ENCODE results near the gene DTNB. TPM values are rescaled to one million over a fixed set of nuclear protein-coding genes. Genes with fewer than 3 reads are reported as not detected.

Gene DTNB
- total and polyA plus RNA-seq, 8 donors = 10.5 to 70.0 (median 33.7) TPM

GRCh38 chr2:25374827-25375226 lies 298.6 kb downstream of the DTNB start:
- no peaks in the 10 kb centered on the region for H3K36me3 ChIP-seq
- H3K9me3 ChIP-seq = no peaks in the 10 kb centered on the region
- no peaks in the 10 kb centered on the region for H3K27me3 ChIP-seq
- no peak overlapping the region for H3K27ac ChIP-seq
- TF ChIP-seq POLR2A (IDR thresholded peaks at IDR 0.05) = no peak
- TF ChIP-seq, protein P1, sequence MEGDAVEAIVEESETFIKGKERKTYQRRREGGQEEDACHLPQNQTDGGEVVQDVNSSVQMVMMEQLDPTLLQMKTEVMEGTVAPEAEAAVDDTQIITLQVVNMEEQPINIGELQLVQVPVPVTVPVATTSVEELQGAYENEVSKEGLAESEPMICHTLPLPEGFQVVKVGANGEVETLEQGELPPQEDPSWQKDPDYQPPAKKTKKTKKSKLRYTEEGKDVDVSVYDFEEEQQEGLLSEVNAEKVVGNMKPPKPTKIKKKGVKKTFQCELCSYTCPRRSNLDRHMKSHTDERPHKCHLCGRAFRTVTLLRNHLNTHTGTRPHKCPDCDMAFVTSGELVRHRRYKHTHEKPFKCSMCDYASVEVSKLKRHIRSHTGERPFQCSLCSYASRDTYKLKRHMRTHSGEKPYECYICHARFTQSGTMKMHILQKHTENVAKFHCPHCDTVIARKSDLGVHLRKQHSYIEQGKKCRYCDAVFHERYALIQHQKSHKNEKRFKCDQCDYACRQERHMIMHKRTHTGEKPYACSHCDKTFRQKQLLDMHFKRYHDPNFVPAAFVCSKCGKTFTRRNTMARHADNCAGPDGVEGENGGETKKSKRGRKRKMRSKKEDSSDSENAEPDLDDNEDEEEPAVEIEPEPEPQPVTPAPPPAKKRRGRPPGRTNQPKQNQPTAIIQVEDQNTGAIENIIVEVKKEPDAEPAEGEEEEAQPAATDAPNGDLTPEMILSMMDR (IDR thresholded peaks at IDR 0.05) = no peak
- TF ChIP-seq EP300 (IDR thresholded peaks at IDR 0.05) = no peak
- no peak for TF ChIP-seq POLR2AphosphoS5 (IDR thresholded peaks at IDR 0.05)
- 86 to 98% (median 94%) methylated on average over 5 of the region's 5 CpGs for WGBS, 5 donors
- H3K4me1 ChIP-seq = peaks cover 18 to 47% (median 27%) of the 10 kb centered on the region in 4 donors
- intact Hi-C loops (cut with DNase I; ENCODE audit: low total_unique reads) = loop anchor here (10.0 kb wide), 1 partner anchor 150 kb away; no protein-coding TSS in a partner anchor
- H3K4me3 ChIP-seq = no peak overlapping the region
- DNase-seq = no peak

DNA sequence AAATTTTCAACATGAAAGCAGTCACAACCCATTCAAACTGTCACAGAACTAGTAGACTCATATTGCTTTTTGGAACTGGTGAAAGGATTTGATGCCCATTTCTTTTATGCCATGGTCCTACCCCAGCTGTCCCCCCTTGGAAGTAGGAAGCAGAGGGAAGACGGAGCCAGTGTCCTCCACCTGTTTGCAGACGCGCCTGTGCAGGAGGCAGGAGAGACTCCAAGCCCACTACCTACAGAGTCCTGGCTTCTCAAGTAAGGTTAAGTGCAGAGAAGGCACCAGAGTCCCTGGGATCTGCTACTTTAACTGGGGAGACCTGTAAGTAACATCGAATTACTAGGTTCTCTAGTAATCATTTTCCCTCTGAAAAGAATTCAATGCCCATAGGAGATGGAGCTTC lies 299.0 kb downstream of the DTNB start:
- DNase-seq = no peak
- H3K4me3 ChIP-seq = no peak overlapping the region
- H3K27me3 ChIP-seq = no peaks in the 10 kb centered on the region
- intact Hi-C loops (cut with DNase I; ENCODE audit: low total_unique reads) = loop anchor here (10.0 kb wide), 1 partner anchor 150 kb away; no protein-coding TSS in a partner anchor
- WGBS, 5 donors = 90 to 97% (median 95%) methylated on average over 4 of the region's 4 CpGs
- H3K4me1 ChIP-seq = peaks cover 18 to 47% (median 27%) of the 10 kb centered on the region in 4 donors
- H3K27ac ChIP-seq = no peak overlapping the region
- H3K36me3 ChIP-seq = no peaks in the 10 kb centered on the region
- H3K9me3 ChIP-seq = no peaks in the 10 kb centered on the region
- TF ChIP-seq EP300 (IDR thresholded peaks at IDR 0.05) (no peak), POLR2AphosphoS5 (IDR thresholded peaks at IDR 0.05) (no peak), POLR2A (IDR thresholded peaks at IDR 0.05) (no peak)
- TF ChIP-seq, protein P1 (IDR thresholded peaks at IDR 0.05) = no peak

GRCh38 chr2:25373269-25373981 lies 300.0 kb downstream of the DTNB start:
- Histone ChIP-seq H3K4me3 (no peak overlapping the region), H3K9me3 (no peaks in the 10 kb centered on the region), H3K27me3 (no peaks in the 10 kb centered on the region), H3K4me1 (peaks cover 18 to 38% (median 27%) of the 10 kb centered on the region in 4 donors), H3K36me3 (no peaks in the 10 kb centered on the region), H3K27ac (peak overlapping the region in 4 of 5 donors; percentile 37 to 58 (median 46))
- WGBS, 5 donors = 27 to 67% (median 39%) methylated on average over 17 to 20 of the region's 20 CpGs
- no peak for TF ChIP-seq EP300 (IDR thresholded peaks at IDR 0.05)
- TF ChIP-seq POLR2A (IDR thresholded peaks at IDR 0.05) = no peak
- TF ChIP-seq POLR2AphosphoS5 (IDR thresholded peaks at IDR 0.05) = peak in 2 of 3 donors; percentile 42 to 53
- TF ChIP-seq, protein P1 (IDR thresholded peaks at IDR 0.05) = peak in 1 of 7 experiments; percentile 45
- DNase-seq = peak; percentile 64 to 93
- intact Hi-C loops (cut with DNase I; ENCODE audit: low total_unique reads) = loop anchor here (10.0 kb wide), 1 partner anchor 151 kb away; no protein-coding TSS in a partner anchor

DNA sequence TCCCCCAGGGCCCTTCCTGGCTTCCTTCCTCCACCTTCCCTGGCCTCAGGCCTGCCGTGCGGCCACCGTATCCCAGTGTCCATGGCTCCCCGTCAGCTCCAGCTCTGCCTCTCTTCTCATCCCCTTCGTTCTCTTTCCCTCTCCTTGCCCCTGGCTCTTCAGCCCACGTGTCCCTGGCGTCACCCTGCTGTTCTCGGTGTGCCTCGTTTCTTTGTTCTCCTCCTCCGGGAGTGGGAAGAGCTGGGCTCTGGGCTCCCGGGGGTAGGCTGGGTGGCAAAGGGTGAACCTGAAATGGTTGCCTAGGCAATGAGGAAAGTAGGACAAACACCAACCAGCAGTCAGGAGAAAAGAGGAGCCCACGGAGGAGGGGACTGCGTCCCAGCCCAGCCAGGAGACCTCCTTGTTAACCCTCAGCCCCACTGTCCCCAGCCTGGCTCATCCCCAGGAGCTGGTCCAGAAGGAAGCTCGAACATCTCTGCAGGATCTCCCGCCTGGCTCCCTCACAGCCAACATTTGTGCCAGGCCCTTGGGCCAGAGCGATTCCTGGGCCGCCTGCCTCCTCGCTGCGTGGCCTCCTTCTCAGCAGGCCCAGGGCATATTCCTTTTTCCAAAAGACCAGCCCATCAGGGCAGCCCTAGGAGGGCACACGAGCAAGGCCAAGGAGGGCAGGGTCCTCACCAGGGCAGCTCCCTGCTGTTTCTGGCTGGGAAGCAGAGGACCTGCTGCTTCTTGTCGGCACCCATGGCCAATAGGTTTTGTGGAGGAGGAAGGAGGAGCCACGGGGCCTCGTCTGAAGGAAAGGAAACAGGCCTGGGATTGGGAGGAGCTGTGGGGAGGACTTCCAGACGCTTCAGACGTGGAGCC lies 300.7 kb downstream of the DTNB start:
- H3K27ac ChIP-seq = peak overlapping the region in 4 of 5 donors; percentile 37 to 58 (median 46)
- TF ChIP-seq, protein P1 (IDR thresholded peaks at IDR 0.05) = no peak
- TF ChIP-seq POLR2A (IDR thresholded peaks at IDR 0.05) (no peak), EP300 (IDR thresholded peaks at IDR 0.05) (no peak), POLR2AphosphoS5 (IDR thresholded peaks at IDR 0.05) (no peak)
- H3K4me3 ChIP-seq = no peak overlapping the region
- peaks cover 16 to 30% (median 25%) of the 10 kb centered on the region in 4 donors for H3K4me1 ChIP-seq
- no peaks in the 10 kb centered on the region for H3K27me3 ChIP-seq
- WGBS, 5 donors = 78 to 85% (median 83%) methylated on average over 22 to 25 of the region's 25 CpGs
- H3K36me3 ChIP-seq = no peaks in the 10 kb centered on the region
- intact Hi-C loops (cut with DNase I; ENCODE audit: low total_unique reads) = loop anchor here (10.0 kb wide), 1 partner anchor 152 kb away; no protein-coding TSS in a partner anchor
- no peaks in the 10 kb centered on the region for H3K9me3 ChIP-seq
- peak in 1 of 2 donors; percentile 24 for DNase-seq
